Measurements from ENCODE around the gene HECTD1.
"Not testable (repeated sequence)": the region's sequence is repeated elsewhere in the genome, so short reads cannot be mapped to it uniquely, and the experiment has no call there.

The HECTD1 gene

GRCh38 chr14:31207755-31208545, at the start of gene HECTD1:
HECTD1 (minus strand) TSS chr14:31207793; CDS start chr14:31205936, 1,857 bp downstream.
- peak; percentile 81 to 82 for DNase-seq (ENCODE audit: low read depth in 2 of 2)

- DNase-seq (ENCODE audit: low read depth in 2 of 2) = no peak
These were observed 49.6 kb upstream of the HECTD1 start for GRCh38 chr14:31257244-31257553.

- DNase-seq (ENCODE audit: low read depth in 2 of 2) = no peak
These were observed 49.1 kb upstream of the HECTD1 start for GRCh38 chr14:31256534-31257243.

GRCh38 chr14:31255918-31256317, 48.3 kb upstream of the HECTD1 start:
- not testable (repeated sequence) for DNase-seq (ENCODE audit: low read depth in 2 of 2)

GRCh38 chr14:31255286-31255685, 47.7 kb upstream of the HECTD1 start:
- DNase-seq (ENCODE audit: low read depth in 2 of 2) = no peak

GRCh38 chr14:31253746-31254471, 46.3 kb upstream of the HECTD1 start:
- DNase-seq (ENCODE audit: low read depth in 2 of 2) = no peak

GRCh38 chr14:31252865-31253264, 45.3 kb upstream of the HECTD1 start:
- no peak for DNase-seq (ENCODE audit: low read depth in 2 of 2)

- no peak for DNase-seq (ENCODE audit: low read depth in 2 of 2)
These were observed 43.7 kb upstream of the HECTD1 start for GRCh38 chr14:31251028-31251958.

GRCh38 chr14:31244626-31245025, 37.0 kb upstream of the HECTD1 start:
- no peak for DNase-seq (ENCODE audit: low read depth in 2 of 2)

- peak in 1 of 2 donors; percentile 34 for DNase-seq (ENCODE audit: low read depth in 2 of 2)
These were observed 36.3 kb upstream of the HECTD1 start for GRCh38 chr14:31243860-31244259.

- DNase-seq (ENCODE audit: low read depth in 2 of 2) = not testable (repeated sequence)
These were observed 34.8 kb upstream of the HECTD1 start for GRCh38 chr14:31242161-31242940.

- no peak for DNase-seq (ENCODE audit: low read depth in 2 of 2)
These were observed 34.0 kb upstream of the HECTD1 start for GRCh38 chr14:31241450-31242114.

- no peak for DNase-seq (ENCODE audit: low read depth in 2 of 2)
These were observed 32.1 kb upstream of the HECTD1 start for GRCh38 chr14:31239741-31240140.

- DNase-seq (ENCODE audit: low read depth in 2 of 2) = no peak
These were observed 27.9 kb upstream of the HECTD1 start for GRCh38 chr14:31235462-31235861.

- DNase-seq (ENCODE audit: low read depth in 2 of 2) = no peak
These were observed 24.5 kb upstream of the HECTD1 start for GRCh38 chr14:31232081-31232480.

GRCh38 chr14:31231272-31231671, 23.7 kb upstream of the HECTD1 start:
- not testable (repeated sequence) for DNase-seq (ENCODE audit: low read depth in 2 of 2)

GRCh38 chr14:31230573-31230958, 23.0 kb upstream of the HECTD1 start:
- DNase-seq (ENCODE audit: low read depth in 2 of 2) = no peak

GRCh38 chr14:31229638-31230572, 22.3 kb upstream of the HECTD1 start:
- DNase-seq (ENCODE audit: low read depth in 2 of 2) = no peak

GRCh38 chr14:31229009-31229408, 21.4 kb upstream of the HECTD1 start:
- DNase-seq (ENCODE audit: low read depth in 2 of 2) = no peak

All from stimulated activated CD8-positive, alpha-beta memory T cell treated with anti-CD3 and anti-CD28 coated beads, Interleukin-15, amount 100 ng/mL, for 48 hours (primary cell).